Astrocyte (in vitro differentiated cells and primary cell): Measurements from ENCODE around the gene CDS2.
"Not testable (repeated sequence)": the region's sequence is repeated elsewhere in the genome, so short reads cannot be mapped to it uniquely, and the experiment has no call there.

ENCODE experiments used
- EZH2 ChIP-seq: IDR thresholded peaks from 2 replicates; pipeline ENCODE4 v1.6.1; 2012; ENCODE audit warnings: mild to moderate bottlenecking, low read length, inconsistent platforms; ENCODE audit not compliant: insufficient read depth
- TF ChIP-seq, protein P1 (sequence below): IDR thresholded peaks from 2 replicates; pipeline ENCODE4 v1.5.1; 2011; ENCODE audit warnings: low read depth, mild to moderate bottlenecking, inconsistent platforms, low read length, moderate library complexity; ENCODE audit not compliant: insufficient read depth

DNA sequence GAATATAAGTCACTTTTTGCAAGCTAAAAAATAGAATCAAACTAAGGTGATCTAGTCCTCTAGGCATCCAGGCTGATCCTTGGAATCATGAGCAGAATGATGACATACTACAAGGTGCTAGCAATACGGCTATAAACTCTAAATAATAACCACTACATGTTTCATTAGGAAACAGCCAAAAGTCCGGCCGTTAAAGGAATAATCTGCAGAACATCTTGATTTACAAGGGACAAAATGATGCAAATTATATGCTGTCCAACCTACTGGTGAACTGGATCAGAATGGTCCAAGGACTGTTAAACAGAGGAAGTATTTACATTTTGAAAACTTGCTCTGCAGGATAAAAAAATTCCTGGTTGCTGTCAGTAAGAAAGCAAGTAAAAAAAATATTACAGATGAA is 26.9 kb upstream of the CDS2 start:
- TF ChIP-seq, protein P1, sequence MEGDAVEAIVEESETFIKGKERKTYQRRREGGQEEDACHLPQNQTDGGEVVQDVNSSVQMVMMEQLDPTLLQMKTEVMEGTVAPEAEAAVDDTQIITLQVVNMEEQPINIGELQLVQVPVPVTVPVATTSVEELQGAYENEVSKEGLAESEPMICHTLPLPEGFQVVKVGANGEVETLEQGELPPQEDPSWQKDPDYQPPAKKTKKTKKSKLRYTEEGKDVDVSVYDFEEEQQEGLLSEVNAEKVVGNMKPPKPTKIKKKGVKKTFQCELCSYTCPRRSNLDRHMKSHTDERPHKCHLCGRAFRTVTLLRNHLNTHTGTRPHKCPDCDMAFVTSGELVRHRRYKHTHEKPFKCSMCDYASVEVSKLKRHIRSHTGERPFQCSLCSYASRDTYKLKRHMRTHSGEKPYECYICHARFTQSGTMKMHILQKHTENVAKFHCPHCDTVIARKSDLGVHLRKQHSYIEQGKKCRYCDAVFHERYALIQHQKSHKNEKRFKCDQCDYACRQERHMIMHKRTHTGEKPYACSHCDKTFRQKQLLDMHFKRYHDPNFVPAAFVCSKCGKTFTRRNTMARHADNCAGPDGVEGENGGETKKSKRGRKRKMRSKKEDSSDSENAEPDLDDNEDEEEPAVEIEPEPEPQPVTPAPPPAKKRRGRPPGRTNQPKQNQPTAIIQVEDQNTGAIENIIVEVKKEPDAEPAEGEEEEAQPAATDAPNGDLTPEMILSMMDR, result not testable (repeated sequence)
- not testable (repeated sequence) for TF ChIP-seq EZH2
